Measurements from ENCODE around the gene PLEKHA5. TPM values are rescaled to one million over a fixed set of nuclear protein-coding genes. Genes with fewer than 3 reads are reported as not detected.

The PLEKHA5 gene
- total and polyA plus RNA-seq, 2 experiments from 2014 or later = 82.8 to 112 TPM

GRCh38 chr12:19119440-19119839 lies 10.1 kb upstream of the PLEKHA5 start:
- Mint-ChIP-seq H3K27ac (no peak overlapping the region), H3K36me3 (ENCODE audit: low read depth) (no peaks in the 10 kb centered on the region), H3K9me3 (no peaks in the 10 kb centered on the region), H3K27me3 (ENCODE audit: insufficient read depth, low read depth, poor library complexity) (peaks cover 3% of the 10 kb centered on the region), H3K4me3 (no peak overlapping the region), H3K4me1 (no peaks in the 10 kb centered on the region; the same call in 2 of the 3 replicates)
- Histone ChIP-seq H3K27ac (ENCODE audit: low read depth) (no peak overlapping the region), H3K36me3 (ENCODE audit: insufficient read depth) (no peaks in the 10 kb centered on the region), H3F3A (replicated peaks; ENCODE audit: low read depth) (no peaks in the 10 kb centered on the region), H3K27me3 (ENCODE audit: insufficient read depth) (no peaks in the 10 kb centered on the region), H3K4me2 (no peak overlapping the region), H2AFZ (no peak overlapping the region), H3K4me1 (ENCODE audit: insufficient read depth) (no peaks in the 10 kb centered on the region), H3K79me2 (replicated peaks; ENCODE audit: insufficient read depth) (no peaks in the 10 kb centered on the region), H3K9me2 (ENCODE audit: insufficient read depth) (no peaks in the 10 kb centered on the region), H4K20me1 (replicated peaks; ENCODE audit: insufficient read depth) (no peaks in the 10 kb centered on the region), H3K4me3 (no peak overlapping the region)
- no peak for ATAC-seq
- DNase-seq (ENCODE audit: low spot score) = no peak
- TF ChIP-seq, protein P1, sequence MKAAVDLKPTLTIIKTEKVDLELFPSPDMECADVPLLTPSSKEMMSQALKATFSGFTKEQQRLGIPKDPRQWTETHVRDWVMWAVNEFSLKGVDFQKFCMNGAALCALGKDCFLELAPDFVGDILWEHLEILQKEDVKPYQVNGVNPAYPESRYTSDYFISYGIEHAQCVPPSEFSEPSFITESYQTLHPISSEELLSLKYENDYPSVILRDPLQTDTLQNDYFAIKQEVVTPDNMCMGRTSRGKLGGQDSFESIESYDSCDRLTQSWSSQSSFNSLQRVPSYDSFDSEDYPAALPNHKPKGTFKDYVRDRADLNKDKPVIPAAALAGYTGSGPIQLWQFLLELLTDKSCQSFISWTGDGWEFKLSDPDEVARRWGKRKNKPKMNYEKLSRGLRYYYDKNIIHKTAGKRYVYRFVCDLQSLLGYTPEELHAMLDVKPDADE (IDR thresholded peaks at IDR 0.05) = no peak
- TF ChIP-seq CTCF (conservative IDR thresholded peaks at IDR 0.05; ENCODE audit: low read depth in 2 of 2) (no peak), STAT1 (IDR thresholded peaks at IDR 0.05; ENCODE audit: unreplicated experiment) (no peak), POLR2AphosphoS5 (IDR thresholded peaks at IDR 0.05; ENCODE audit: low read depth) (no peak)

DNA sequence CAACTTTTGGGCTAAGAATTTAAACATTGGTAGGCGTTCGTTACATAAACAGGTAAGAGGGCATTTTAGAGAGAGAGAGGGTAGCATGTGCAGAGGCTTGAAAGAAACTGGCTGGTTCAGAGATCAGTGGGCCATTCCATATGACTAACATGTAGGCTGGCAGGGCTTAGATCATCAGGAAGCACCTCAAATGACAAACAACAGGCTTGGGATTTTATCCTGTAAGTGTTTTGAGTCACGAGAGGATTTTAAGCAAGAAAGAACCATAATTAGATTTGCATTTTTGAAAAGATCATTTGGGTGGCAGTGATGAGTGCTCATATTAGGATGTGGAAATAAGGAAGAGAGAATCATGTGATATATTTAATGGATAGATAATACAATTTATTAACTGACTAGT lies 8.7 kb upstream of the PLEKHA5 start:
- Histone ChIP-seq H3K27ac (ENCODE audit: low read depth) (no peak overlapping the region), H4K20me1 (replicated peaks; ENCODE audit: insufficient read depth) (no peaks in the 10 kb centered on the region), H3K36me3 (ENCODE audit: insufficient read depth) (no peaks in the 10 kb centered on the region), H3F3A (replicated peaks; ENCODE audit: low read depth) (no peaks in the 10 kb centered on the region), H3K4me1 (ENCODE audit: insufficient read depth) (no peaks in the 10 kb centered on the region), H3K79me2 (replicated peaks; ENCODE audit: insufficient read depth) (no peaks in the 10 kb centered on the region), H3K4me2 (no peak overlapping the region), H3K4me3 (no peak overlapping the region), H2AFZ (no peak overlapping the region), H3K9me2 (ENCODE audit: insufficient read depth) (no peaks in the 10 kb centered on the region), H3K27me3 (ENCODE audit: insufficient read depth) (no peaks in the 10 kb centered on the region)
- no peak for ATAC-seq
- no peaks in the 10 kb centered on the region; the same call in 2 of the 3 replicates for H3K4me1 Mint-ChIP-seq
- DNase-seq (ENCODE audit: low spot score) = no peak
- TF ChIP-seq ZNF331 (CRISPR knock-in tag; IDR thresholded peaks at IDR 0.05; ENCODE audit: low read depth) = no peak
- H3K4me3 Mint-ChIP-seq = no peak overlapping the region
- peaks cover 2% of the 10 kb centered on the region; the same call in 2 of the 3 replicates for H3K9me3 Mint-ChIP-seq
- no peak overlapping the region for H3K27ac Mint-ChIP-seq
- peaks cover 3% of the 10 kb centered on the region for H3K27me3 Mint-ChIP-seq (ENCODE audit: insufficient read depth, low read depth, poor library complexity)
- peaks cover 5% of the 10 kb centered on the region for H3K36me3 Mint-ChIP-seq (ENCODE audit: low read depth)

- no peak overlapping the region for H3K4me2 ChIP-seq
- H3K27ac Mint-ChIP-seq = no peak overlapping the region
- H3K79me2 ChIP-seq (replicated peaks; ENCODE audit: insufficient read depth) = no peaks in the 10 kb centered on the region
- H3K9me2 ChIP-seq (ENCODE audit: insufficient read depth) = no peaks in the 10 kb centered on the region
- H2AFZ ChIP-seq = no peak overlapping the region
- peaks cover 5% of the 10 kb centered on the region for H3K9me3 Mint-ChIP-seq
- H3K4me1 Mint-ChIP-seq = no peaks in the 10 kb centered on the region; the same call in 2 of the 3 replicates
- H4K20me1 ChIP-seq (replicated peaks; ENCODE audit: insufficient read depth) = no peaks in the 10 kb centered on the region
- H3K36me3 ChIP-seq (ENCODE audit: insufficient read depth) = 0 out of 2 replicates have a peak, but pooled peaks cover under 1% of the 10 kb centered on the region
- H3K27ac ChIP-seq (ENCODE audit: low read depth) = no peak overlapping the region
- peaks cover 6% of the 10 kb centered on the region for H3K36me3 Mint-ChIP-seq (ENCODE audit: low read depth)
- H3K27me3 ChIP-seq (ENCODE audit: insufficient read depth) = no peaks in the 10 kb centered on the region
- H3K4me1 ChIP-seq (ENCODE audit: insufficient read depth) = no peaks in the 10 kb centered on the region
- DNase-seq (ENCODE audit: low spot score) = no peak
- H3K4me3 ChIP-seq = no peak overlapping the region
- no peak overlapping the region for H3K4me3 Mint-ChIP-seq
- H3F3A ChIP-seq (replicated peaks; ENCODE audit: low read depth) = no peaks in the 10 kb centered on the region
- ATAC-seq = no peak
- peaks cover 3% of the 10 kb centered on the region for H3K27me3 Mint-ChIP-seq (ENCODE audit: insufficient read depth, low read depth, poor library complexity)
- TF ChIP-seq NANOG (IDR thresholded peaks at IDR 0.05; ENCODE audit: borderline replicate concordance) (no peak), EZH2 (IDR thresholded peaks at IDR 0.05; ENCODE audit: low read depth, unreplicated experiment) (no peak), EZH2phosphoT487 (IDR thresholded peaks at IDR 0.05; ENCODE audit: unreplicated experiment) (no peak), CTCF (conservative IDR thresholded peaks at IDR 0.05; ENCODE audit: low read depth in 2 of 2) (no peak), REST (IDR thresholded peaks at IDR 0.05; ENCODE audit: unreplicated experiment) (no peak), STAT1 (IDR thresholded peaks at IDR 0.05; ENCODE audit: unreplicated experiment) (no peak)
Measured at GRCh38 chr12:19121449-19122018, 8.0 kb upstream of the PLEKHA5 start.

Data from GM23338 (cell line).